Uterus (tissue), 2 donors: ENCODE measurements around the gene SIRT1.

Experiments used
- POLR2A ChIP-seq, 2 donors: fragments of 450-650 bp; IDR thresholded peaks; one replicate each; pipeline ENCODE4 v1.6.1; 2016; ENCODE audit warnings: antibody characterized with exemption in 2 of 2, mild to moderate bottlenecking in 1 of 2, moderate library complexity in 1 of 2
- TF ChIP-seq, protein P1 (sequence below), 4 experiments: fragments of 200-600 bp in 2 of 4; fragments of 450-650 bp in 2 of 4; sonication (generic) in 2 of 4; IDR thresholded peaks; one replicate each; pipeline ENCODE4 v1.5.1; 2016 to 2019; ENCODE audit warnings: antibody characterized with exemption in 4 of 4, mild to moderate bottlenecking in 2 of 4, moderate library complexity in 1 of 4

DNA sequence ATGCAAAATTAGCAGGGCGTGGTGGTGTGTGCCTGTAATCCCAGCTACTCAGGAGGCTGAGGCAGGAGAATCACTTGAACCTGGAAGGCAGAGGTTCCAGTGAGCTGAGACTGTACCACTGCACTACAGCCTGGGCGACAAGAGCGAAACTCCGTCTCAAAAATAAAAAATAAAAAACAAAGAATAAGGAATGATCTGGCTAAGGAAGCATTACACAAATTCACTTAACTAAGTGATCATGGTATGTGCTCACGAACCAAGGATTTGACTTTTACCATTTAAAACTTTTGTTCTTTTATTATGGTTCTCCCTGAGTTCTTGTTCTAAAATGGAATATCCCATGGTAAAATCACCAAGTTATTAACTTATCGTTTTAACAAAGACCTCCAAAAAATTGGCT, 71.2 kb downstream of the SIRT1 start:
- TF ChIP-seq, protein P1, sequence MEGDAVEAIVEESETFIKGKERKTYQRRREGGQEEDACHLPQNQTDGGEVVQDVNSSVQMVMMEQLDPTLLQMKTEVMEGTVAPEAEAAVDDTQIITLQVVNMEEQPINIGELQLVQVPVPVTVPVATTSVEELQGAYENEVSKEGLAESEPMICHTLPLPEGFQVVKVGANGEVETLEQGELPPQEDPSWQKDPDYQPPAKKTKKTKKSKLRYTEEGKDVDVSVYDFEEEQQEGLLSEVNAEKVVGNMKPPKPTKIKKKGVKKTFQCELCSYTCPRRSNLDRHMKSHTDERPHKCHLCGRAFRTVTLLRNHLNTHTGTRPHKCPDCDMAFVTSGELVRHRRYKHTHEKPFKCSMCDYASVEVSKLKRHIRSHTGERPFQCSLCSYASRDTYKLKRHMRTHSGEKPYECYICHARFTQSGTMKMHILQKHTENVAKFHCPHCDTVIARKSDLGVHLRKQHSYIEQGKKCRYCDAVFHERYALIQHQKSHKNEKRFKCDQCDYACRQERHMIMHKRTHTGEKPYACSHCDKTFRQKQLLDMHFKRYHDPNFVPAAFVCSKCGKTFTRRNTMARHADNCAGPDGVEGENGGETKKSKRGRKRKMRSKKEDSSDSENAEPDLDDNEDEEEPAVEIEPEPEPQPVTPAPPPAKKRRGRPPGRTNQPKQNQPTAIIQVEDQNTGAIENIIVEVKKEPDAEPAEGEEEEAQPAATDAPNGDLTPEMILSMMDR (IDR thresholded peaks at IDR 0.05), result no peak
- no peak for TF ChIP-seq POLR2A (IDR thresholded peaks at IDR 0.05)
